Fibroblast of lung (primary cell): ENCODE measurements around the gene ANO7. TPM values are rescaled to one million over a fixed set of nuclear protein-coding genes. Genes with fewer than 3 reads are reported as not detected.

Experiments
- DNase-seq, 2 donors: peaks; one replicate each; pipeline versions ENCODE4 v3.0.0 to v3.0.0-alpha.2; 2010; ENCODE audit warnings: low read depth in 2 of 2
- H2AFZ ChIP-seq: 2 replicates; pipeline ENCODE4 v1.5.1; 2012; ENCODE audit warnings: low read length, control low read depth, inconsistent platforms
- H3K27ac ChIP-seq: 2 replicates; pipeline ENCODE4 v1.5.1; 2011; ENCODE audit warnings: low read length, control low read depth; ENCODE audit not compliant: insufficient read depth
- H3K27me3 ChIP-seq: 2 replicates; pipeline ENCODE4 v1.5.1; 2011; ENCODE audit warnings: mild to moderate bottlenecking, low read length; ENCODE audit not compliant: control insufficient read depth, insufficient read depth
- H3K36me3 ChIP-seq: 2 replicates; pipeline ENCODE4 v1.5.1; 2011; ENCODE audit warnings: low read length; ENCODE audit not compliant: control insufficient read depth, insufficient read depth
- H3K4me1 ChIP-seq: 2 replicates; pipeline ENCODE4 v1.5.1; 2011; ENCODE audit warnings: low read length; ENCODE audit not compliant: control insufficient read depth, insufficient read depth; ENCODE audit errors: extremely low read depth
- H3K4me2 ChIP-seq: 2 replicates; pipeline ENCODE4 v1.5.1; 2011; ENCODE audit warnings: low read length, control low read depth; ENCODE audit not compliant: insufficient read depth; ENCODE audit errors: extremely low read depth
- H3K4me3 ChIP-seq, 4 experiments: fragments of 200-600 bp in 1 of 4; sonication (generic) in 1 of 4; replicated peaks in 1 of 4; 2 replicates each; pipeline ENCODE4 v1.5.1; 2011 to 2016; ENCODE audit warnings: low read length in 4 of 4, low read depth in 3 of 4, mild to moderate bottlenecking in 3 of 4, control low read depth in 2 of 4, inconsistent platforms in 1 of 4, mixed read lengths in 1 of 4; ENCODE audit not compliant: insufficient read depth in 1 of 4; ENCODE audit errors: control extremely low read depth in 1 of 4
- H3K79me2 ChIP-seq: 2 replicates; pipeline ENCODE4 v1.5.1; 2012; ENCODE audit warnings: mild to moderate bottlenecking, low read length, inconsistent platforms; ENCODE audit not compliant: control insufficient read depth, insufficient read depth
- H3K9ac ChIP-seq: 2 replicates; pipeline ENCODE4 v1.5.1; 2011; ENCODE audit warnings: mild to moderate bottlenecking, low read length, control low read depth; ENCODE audit not compliant: insufficient read depth
- H3K9me3 ChIP-seq: 2 replicates; pipeline ENCODE4 v1.5.1; 2012; ENCODE audit warnings: low read depth, low read length; ENCODE audit not compliant: control insufficient read depth, insufficient read depth
- H4K20me1 ChIP-seq: 2 replicates; pipeline ENCODE4 v1.5.1; 2011; ENCODE audit warnings: low read length; ENCODE audit not compliant: control insufficient read depth, insufficient read depth; ENCODE audit errors: extremely low read depth
- EZH2 ChIP-seq: IDR thresholded peaks from 2 replicates; pipeline ENCODE4 v1.5.1; 2012; ENCODE audit warnings: low read length, control low read depth, mild to moderate bottlenecking; ENCODE audit errors: missing control alignments
- polyA plus RNA-seq, 2 donors: library from polyadenylated mRNA; depleted of rRNA in 1 of 2; stranded (reverse) in 1 of 2; unstranded in 1 of 2; fragments of >200 nt; gene quantifications; 2 replicates each; pipeline ENCODE4 v1.2.1, GENCODE V29; 2011 to 2012; ENCODE audit warnings: missing spikeins in 1 of 2
- total RNA-seq: library from RNA; depleted of rRNA; stranded (reverse); fragments of >200 nt; gene quantifications from 2 replicates; pipeline ENCODE4 v1.2.1, GENCODE V29; 2014
- TF ChIP-seq, protein P1 (sequence below), 2 donors: IDR thresholded peaks in 1 of 2; conservative IDR thresholded peaks in 1 of 2; 1 replicate in 1 of 2; 2 replicates in 1 of 2; pipeline ENCODE4 v1.5.1; 2011 to 2012; ENCODE audit warnings: low read length in 2 of 2, control low read depth in 1 of 2, inconsistent platforms in 1 of 2, low read depth in 1 of 2, mild to moderate bottlenecking in 1 of 2

The ANO7 gene
- total and polyA plus RNA-seq, 2 donors (not counting 1 experiment from before 2014, with no cell fraction given): 0.50 TPM

- Histone ChIP-seq H3K79me2 (no peaks in the 10 kb centered on the region), H3K36me3 (no peaks in the 10 kb centered on the region), H3K9ac (no peak overlapping the region), H2AFZ (no peak overlapping the region), H3K4me1 (no peaks in the 10 kb centered on the region), H3K27me3 (no peaks in the 10 kb centered on the region), H3K4me3 (no peak overlapping the region), H4K20me1 (no peaks in the 10 kb centered on the region), H3K27ac (no peak overlapping the region), H3K9me3 (no peaks in the 10 kb centered on the region), H3K4me2 (no peak overlapping the region)
- no peak for TF ChIP-seq EZH2
- TF ChIP-seq, protein P1, sequence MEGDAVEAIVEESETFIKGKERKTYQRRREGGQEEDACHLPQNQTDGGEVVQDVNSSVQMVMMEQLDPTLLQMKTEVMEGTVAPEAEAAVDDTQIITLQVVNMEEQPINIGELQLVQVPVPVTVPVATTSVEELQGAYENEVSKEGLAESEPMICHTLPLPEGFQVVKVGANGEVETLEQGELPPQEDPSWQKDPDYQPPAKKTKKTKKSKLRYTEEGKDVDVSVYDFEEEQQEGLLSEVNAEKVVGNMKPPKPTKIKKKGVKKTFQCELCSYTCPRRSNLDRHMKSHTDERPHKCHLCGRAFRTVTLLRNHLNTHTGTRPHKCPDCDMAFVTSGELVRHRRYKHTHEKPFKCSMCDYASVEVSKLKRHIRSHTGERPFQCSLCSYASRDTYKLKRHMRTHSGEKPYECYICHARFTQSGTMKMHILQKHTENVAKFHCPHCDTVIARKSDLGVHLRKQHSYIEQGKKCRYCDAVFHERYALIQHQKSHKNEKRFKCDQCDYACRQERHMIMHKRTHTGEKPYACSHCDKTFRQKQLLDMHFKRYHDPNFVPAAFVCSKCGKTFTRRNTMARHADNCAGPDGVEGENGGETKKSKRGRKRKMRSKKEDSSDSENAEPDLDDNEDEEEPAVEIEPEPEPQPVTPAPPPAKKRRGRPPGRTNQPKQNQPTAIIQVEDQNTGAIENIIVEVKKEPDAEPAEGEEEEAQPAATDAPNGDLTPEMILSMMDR (conservative IDR thresholded peaks at IDR 0.05 in 1 of 2, IDR thresholded peaks at IDR 0.05 in 1 of 2; ENCODE audit: low read depth in 1 of 2, low read length in 2 of 2): no peak
- DNase-seq: no peak
Observed at GRCh38 chr2:241200822-241201395, 12.4 kb downstream of the ANO7 start.

DNA sequence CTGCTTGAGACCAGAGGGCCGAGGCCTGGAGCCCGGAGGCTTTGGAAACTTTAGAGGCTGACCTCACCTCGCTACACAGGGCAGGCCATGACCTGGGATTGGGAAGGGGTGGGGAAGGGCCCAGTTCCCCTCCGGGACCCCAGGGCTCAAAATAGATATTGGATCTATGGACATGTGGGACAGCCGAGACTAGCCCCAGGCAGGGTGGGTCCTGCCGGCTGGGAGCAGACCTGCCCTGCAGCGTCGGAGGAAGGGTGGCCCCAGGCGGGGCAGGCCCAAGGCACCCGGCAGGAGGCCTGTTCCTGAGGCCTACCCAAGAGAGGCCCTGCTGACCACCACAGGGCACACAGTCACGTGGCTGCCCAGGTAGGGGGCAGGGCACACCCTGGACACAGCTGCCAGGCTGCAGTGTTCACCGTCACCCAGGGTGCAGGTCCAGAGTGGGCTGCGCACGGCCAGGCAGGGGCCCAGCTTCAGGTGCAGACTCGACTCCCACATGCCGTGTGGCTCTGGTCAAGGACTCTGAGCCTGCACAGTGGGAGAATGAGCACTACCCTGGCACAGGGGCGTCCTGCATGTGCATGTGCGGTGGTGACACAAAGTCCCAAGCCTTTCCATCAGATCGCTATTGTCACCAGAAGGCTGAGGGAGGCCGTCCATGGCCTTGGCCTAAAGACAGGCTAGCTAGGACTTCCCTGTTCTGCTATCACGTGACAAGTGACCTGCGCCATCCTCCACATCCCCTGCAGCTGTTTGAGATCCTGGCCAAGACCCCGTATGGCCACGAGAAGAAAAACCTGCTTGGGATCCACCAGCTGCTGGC lies 13.2 kb downstream of the ANO7 start:
- H3K9ac ChIP-seq: no peak overlapping the region
- TF ChIP-seq, protein P1 (conservative IDR thresholded peaks at IDR 0.05 in 1 of 2, IDR thresholded peaks at IDR 0.05 in 1 of 2; ENCODE audit: low read depth in 1 of 2, low read length in 2 of 2): no peak
- TF ChIP-seq EZH2: no peak
- H3K27ac ChIP-seq: no peak overlapping the region
- H3K4me1 ChIP-seq: no peaks in the 10 kb centered on the region
- H3K4me2 ChIP-seq: no peak overlapping the region
- no peak overlapping the region for H3K4me3 ChIP-seq
- H2AFZ ChIP-seq: no peak overlapping the region
- no peaks in the 10 kb centered on the region for H3K27me3 ChIP-seq
- no peaks in the 10 kb centered on the region for H3K79me2 ChIP-seq
- H4K20me1 ChIP-seq: no peaks in the 10 kb centered on the region
- no peak for DNase-seq
- no peaks in the 10 kb centered on the region for H3K9me3 ChIP-seq
- H3K36me3 ChIP-seq: no peaks in the 10 kb centered on the region

DNA sequence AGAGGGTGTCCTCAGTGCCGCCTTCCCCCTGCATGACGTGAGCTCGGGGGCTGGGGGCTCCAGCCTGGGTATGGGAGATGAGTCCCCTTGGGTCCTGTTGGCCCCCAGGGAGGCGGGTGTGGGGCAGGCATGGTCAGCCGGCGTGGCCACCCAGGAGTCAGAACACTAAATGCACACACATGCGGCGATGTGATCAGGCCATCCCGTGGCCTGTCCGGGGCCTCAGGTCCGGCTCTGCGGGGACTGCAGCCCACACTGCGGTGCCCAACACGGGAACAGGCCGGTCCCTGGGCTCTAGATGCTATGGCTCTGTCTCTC lies 13.8 kb downstream of the ANO7 start:
- H4K20me1 ChIP-seq: no peaks in the 10 kb centered on the region
- no peak overlapping the region for H3K27ac ChIP-seq
- H3K9me3 ChIP-seq: no peaks in the 10 kb centered on the region
- no peaks in the 10 kb centered on the region for H3K79me2 ChIP-seq
- no peak for DNase-seq
- H3K36me3 ChIP-seq: no peaks in the 10 kb centered on the region
- no peaks in the 10 kb centered on the region for H3K27me3 ChIP-seq
- no peak overlapping the region for H3K9ac ChIP-seq
- no peak for TF ChIP-seq EZH2
- TF ChIP-seq, protein P1 (conservative IDR thresholded peaks at IDR 0.05 in 1 of 2, IDR thresholded peaks at IDR 0.05 in 1 of 2; ENCODE audit: low read depth in 1 of 2, low read length in 2 of 2): no peak
- H3K4me2 ChIP-seq: no peak overlapping the region
- H3K4me3 ChIP-seq: no peak overlapping the region
- no peak overlapping the region for H2AFZ ChIP-seq
- no peaks in the 10 kb centered on the region for H3K4me1 ChIP-seq
